Measurements from ENCODE around the gene TNFRSF4.

DNA sequence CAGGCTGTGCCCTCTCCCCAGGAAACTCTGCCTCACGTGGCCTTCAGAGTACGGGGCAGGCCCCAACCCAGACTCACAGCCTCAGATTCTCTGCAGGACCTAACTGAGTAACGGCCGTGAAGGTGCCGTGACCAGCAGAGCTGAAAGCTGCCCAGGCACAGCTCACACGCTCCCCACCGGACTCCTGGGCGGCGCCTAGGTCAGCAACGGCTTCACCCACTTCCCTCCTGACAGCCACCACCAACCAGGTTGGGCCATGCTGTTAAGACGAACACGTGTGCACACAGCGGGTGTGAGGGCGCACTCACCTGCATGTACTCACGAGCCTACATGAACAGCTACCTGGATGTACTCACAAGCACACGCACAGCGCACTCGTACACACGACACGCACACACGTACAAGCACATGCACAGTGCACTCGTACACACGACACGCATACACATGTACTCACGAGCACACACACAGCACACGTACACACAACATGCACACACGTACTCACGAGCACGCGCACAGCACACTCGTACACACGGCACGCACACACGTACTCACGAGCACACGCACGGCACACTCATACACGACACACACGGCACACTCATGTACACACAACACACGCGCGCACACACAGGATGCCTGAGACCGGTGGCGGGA, 8.7 kb upstream of the TNFRSF4 start:
- no peak for TF ChIP-seq CTCF (IDR thresholded peaks at IDR 0.05)
- no peak for TF ChIP-seq ZFX (IDR thresholded peaks at IDR 0.05; ENCODE audit: borderline replicate concordance)

Data from 22Rv1 (cell line).